Panc1 (cell line): ENCODE data around the gene ATRNL1. TPM values are rescaled to one million over a fixed set of nuclear protein-coding genes. Genes with fewer than 3 reads are reported as not detected.

Source experiments
- ATAC-seq: fragments of 200-7000 bp; cut with Tn5 transposase; 2 replicates; pipeline ENCODE4 v1.9.1; 2020; ENCODE audit warnings: mild to moderate bottlenecking, moderate library complexity
- BruUV-seq: library from RNA; stranded (reverse); fragments of 400-500 nt; replicated peaks from 2 replicates; lab custom pipeline; 2021; lab: Mats Ljungman, UMichigan
- CTCF ChIA-PET: fragments of 300-600 bp; sonication (Branson Sonifier 250); formaldehyde crosslinking; loops from one replicate; lab custom pipeline; 2022; ENCODE audit warnings: antibody characterized with exemption; lab: Charles Lee
- POLR2A ChIA-PET: fragments of 300-600 bp; sonication (Branson Sonifier 250); formaldehyde crosslinking; loops from one replicate; lab custom pipeline; 2022; ENCODE audit warnings: antibody characterized with exemption; lab: Charles Lee
- DNase-seq: peaks from one replicate; pipeline ENCODE4 v3.0.0-alpha.2; 2010; ENCODE audit warnings: low read depth, low spot score
- H3K27ac ChIP-seq: 2 replicates; pipeline ENCODE4 v1.5.1; 2011; ENCODE audit warnings: mild to moderate bottlenecking, low read length, inconsistent platforms
- H3K27me3 ChIP-seq: fragments of 200-500 bp; sonication (Bioruptor generic); 2 replicates; pipeline ENCODE4 v1.6.0; 2014; ENCODE audit warnings: low read length, inconsistent platforms; ENCODE audit not compliant: control insufficient read depth, insufficient read depth
- H3K36me3 ChIP-seq: fragments of 200-500 bp; sonication (Bioruptor generic); 2 replicates; pipeline ENCODE4 v1.5.1; 2014; ENCODE audit warnings: inconsistent platforms, mild to moderate bottlenecking, low read length, moderate library complexity; ENCODE audit not compliant: control insufficient read depth, insufficient read depth
- H3K4me1 ChIP-seq: 2 replicates; pipeline ENCODE4 v1.5.1; 2011; ENCODE audit warnings: inconsistent platforms, mild to moderate bottlenecking, low read length, moderate library complexity; ENCODE audit not compliant: control insufficient read depth, insufficient read depth
- H3K4me3 ChIP-seq, 2 experiments: 2 replicates each; pipeline ENCODE4 v1.5.1; 2011 to 2012; ENCODE audit warnings: low read depth in 2 of 2, low read length in 2 of 2, mild to moderate bottlenecking in 2 of 2, inconsistent platforms in 1 of 2, moderate library complexity in 1 of 2
- H3K9me3 ChIP-seq: fragments of 200-500 bp; sonication (Bioruptor generic); 2 replicates; pipeline ENCODE4 v1.5.1; 2014; ENCODE audit warnings: low read depth, mild to moderate bottlenecking, inconsistent platforms, low read length, moderate library complexity; ENCODE audit not compliant: control insufficient read depth, insufficient read depth
- POLR2AphosphoS5 ChIP-seq: IDR thresholded peaks from 2 replicates; pipeline ENCODE4 v1.6.1; 2012; ENCODE audit warnings: mild to moderate bottlenecking, low read depth, low read length, moderate library complexity
- SIN3A ChIP-seq: IDR thresholded peaks from 2 replicates; pipeline ENCODE4 v1.6.1; 2012; ENCODE audit warnings: low read depth, mild to moderate bottlenecking, low read length, moderate library complexity, borderline replicate concordance; ENCODE audit not compliant: insufficient read depth
- TCF7L2 ChIP-seq: IDR thresholded peaks from 2 replicates; pipeline ENCODE4 v1.6.1; 2011; ENCODE audit warnings: mild to moderate bottlenecking, low read depth, low read length, inconsistent platforms
- in situ Hi-C: cut with HindIII; loops from 2 replicates; pipeline ENCODE4 v1.10.0; 2016; ENCODE audit warnings: low sequenced_read_pairs, low pct_unique_long_range_greater_than_20kb
- intact Hi-C: fragments of 100-400 bp; cut with micrococcal nuclease; formaldehyde crosslinking; loops from one replicate; pipeline ENCODE4 v1.10.0; 2022; ENCODE audit not compliant: unreplicated experiment
- total RNA-seq: library from RNA; stranded (reverse); gene quantifications from one replicate; pipeline ENCODE4 v1.2.1, GENCODE V29; 2021; ENCODE audit not compliant: unreplicated experiment
- TF ChIP-seq, protein P1 (sequence below), 2 experiments: IDR thresholded peaks; 2 replicates each; pipeline ENCODE4 v1.6.1; 2011 to 2012; ENCODE audit warnings: low read depth in 2 of 2, control low read depth in 1 of 2, low read length in 1 of 2, mild to moderate bottlenecking in 1 of 2, moderate library complexity in 1 of 2; ENCODE audit not compliant: insufficient read depth in 1 of 2
- TF ChIP-seq, protein P2 (sequence below): fragments of 450-650 bp; IDR thresholded peaks from 2 replicates; pipeline ENCODE4 v1.5.1; 2017; ENCODE audit warnings: mild to moderate bottlenecking

Gene ATRNL1
- total RNA-seq, 1 experiment from 2014 or later = 17.1 TPM

DNA sequence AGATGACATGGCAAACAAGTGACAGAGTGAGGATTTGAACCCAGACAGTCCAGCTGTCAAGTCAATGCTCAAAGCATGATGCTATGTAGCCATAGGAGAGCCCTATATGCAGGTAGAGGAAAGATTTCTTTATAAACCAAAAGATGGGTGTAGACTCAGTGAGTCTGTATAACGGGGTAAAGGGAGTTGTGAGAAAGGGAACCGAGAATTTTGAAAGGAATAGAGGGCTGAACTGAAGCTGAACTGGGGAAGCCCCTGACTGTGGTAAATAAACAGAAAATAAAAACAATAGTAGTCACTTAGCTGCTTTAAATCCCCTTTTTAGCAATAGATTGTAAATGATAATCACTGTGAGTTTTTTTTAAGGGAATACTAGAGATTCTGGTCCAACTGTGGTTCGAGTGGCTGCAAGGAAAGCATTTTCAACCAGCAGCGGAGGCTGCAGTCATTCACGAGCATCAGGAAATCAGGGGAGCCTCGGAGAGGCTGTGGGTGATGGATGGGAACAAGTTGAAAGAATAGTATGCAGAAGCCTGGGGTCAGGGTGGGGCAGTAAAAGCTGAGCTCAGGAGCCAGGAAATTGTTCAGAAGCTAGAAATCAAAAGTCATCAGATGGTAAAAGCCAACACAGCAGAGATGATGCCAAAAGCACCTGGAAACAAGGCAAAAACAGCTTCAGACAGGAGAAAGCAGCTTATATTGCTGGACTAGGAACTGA, 786.4 kb downstream of the ATRNL1 start:
- intact Hi-C loops (no loop called here), in situ Hi-C loops (no loop called here)
- Histone ChIP-seq H3K27me3 (no peaks in the 10 kb centered on the region), H3K36me3 (no peaks in the 10 kb centered on the region), H3K4me1 (no peaks in the 10 kb centered on the region), H3K4me3 (no peak overlapping the region), H3K27ac (no peak overlapping the region), H3K9me3 (no peaks in the 10 kb centered on the region)
- DNase-seq (no peak), ATAC-seq (no peak)
- TF ChIP-seq, protein P1, sequence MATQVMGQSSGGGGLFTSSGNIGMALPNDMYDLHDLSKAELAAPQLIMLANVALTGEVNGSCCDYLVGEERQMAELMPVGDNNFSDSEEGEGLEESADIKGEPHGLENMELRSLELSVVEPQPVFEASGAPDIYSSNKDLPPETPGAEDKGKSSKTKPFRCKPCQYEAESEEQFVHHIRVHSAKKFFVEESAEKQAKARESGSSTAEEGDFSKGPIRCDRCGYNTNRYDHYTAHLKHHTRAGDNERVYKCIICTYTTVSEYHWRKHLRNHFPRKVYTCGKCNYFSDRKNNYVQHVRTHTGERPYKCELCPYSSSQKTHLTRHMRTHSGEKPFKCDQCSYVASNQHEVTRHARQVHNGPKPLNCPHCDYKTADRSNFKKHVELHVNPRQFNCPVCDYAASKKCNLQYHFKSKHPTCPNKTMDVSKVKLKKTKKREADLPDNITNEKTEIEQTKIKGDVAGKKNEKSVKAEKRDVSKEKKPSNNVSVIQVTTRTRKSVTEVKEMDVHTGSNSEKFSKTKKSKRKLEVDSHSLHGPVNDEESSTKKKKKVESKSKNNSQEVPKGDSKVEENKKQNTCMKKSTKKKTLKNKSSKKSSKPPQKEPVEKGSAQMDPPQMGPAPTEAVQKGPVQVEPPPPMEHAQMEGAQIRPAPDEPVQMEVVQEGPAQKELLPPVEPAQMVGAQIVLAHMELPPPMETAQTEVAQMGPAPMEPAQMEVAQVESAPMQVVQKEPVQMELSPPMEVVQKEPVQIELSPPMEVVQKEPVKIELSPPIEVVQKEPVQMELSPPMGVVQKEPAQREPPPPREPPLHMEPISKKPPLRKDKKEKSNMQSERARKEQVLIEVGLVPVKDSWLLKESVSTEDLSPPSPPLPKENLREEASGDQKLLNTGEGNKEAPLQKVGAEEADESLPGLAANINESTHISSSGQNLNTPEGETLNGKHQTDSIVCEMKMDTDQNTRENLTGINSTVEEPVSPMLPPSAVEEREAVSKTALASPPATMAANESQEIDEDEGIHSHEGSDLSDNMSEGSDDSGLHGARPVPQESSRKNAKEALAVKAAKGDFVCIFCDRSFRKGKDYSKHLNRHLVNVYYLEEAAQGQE (IDR thresholded peaks at IDR 0.05; ENCODE audit: insufficient read depth in 1 of 2, low read depth in 2 of 2, low read length in 1 of 2) = no peak
- TF ChIP-seq, protein P2, sequence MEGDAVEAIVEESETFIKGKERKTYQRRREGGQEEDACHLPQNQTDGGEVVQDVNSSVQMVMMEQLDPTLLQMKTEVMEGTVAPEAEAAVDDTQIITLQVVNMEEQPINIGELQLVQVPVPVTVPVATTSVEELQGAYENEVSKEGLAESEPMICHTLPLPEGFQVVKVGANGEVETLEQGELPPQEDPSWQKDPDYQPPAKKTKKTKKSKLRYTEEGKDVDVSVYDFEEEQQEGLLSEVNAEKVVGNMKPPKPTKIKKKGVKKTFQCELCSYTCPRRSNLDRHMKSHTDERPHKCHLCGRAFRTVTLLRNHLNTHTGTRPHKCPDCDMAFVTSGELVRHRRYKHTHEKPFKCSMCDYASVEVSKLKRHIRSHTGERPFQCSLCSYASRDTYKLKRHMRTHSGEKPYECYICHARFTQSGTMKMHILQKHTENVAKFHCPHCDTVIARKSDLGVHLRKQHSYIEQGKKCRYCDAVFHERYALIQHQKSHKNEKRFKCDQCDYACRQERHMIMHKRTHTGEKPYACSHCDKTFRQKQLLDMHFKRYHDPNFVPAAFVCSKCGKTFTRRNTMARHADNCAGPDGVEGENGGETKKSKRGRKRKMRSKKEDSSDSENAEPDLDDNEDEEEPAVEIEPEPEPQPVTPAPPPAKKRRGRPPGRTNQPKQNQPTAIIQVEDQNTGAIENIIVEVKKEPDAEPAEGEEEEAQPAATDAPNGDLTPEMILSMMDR = no peak
- no peak for TF ChIP-seq SIN3A
- no peak for TF ChIP-seq TCF7L2
- TF ChIP-seq POLR2AphosphoS5 = no peak
- ChIA-PET CTCF (no interaction called here), POLR2A (no interaction called here)
- BruUV-seq = no TSS peak

DNA sequence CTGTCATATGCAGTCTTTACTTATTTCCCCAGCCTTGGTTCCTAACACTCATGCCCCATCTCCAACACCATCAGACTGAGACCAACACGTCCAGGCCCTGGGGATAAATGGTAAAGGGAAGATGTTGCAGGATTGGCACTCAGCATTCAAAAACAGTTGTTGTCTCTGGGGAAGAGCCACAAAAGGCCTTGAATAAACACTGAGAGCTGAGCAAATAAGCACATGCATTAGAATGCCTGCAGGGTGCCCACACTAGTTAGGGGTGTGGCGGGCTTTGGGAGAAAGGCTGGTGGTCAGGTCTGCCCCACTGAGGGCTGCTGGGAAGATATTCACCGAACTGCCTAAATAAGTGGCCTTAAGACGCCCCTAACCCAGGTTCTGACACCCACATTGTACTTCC, 788.9 kb downstream of the ATRNL1 start:
- ATAC-seq (no peak), DNase-seq (no peak)
- H3K9me3 ChIP-seq = no peaks in the 10 kb centered on the region
- in situ Hi-C loops = no loop called here
- ChIA-PET CTCF (no interaction called here), POLR2A (no interaction called here)
- no peaks in the 10 kb centered on the region for H3K36me3 ChIP-seq
- no peaks in the 10 kb centered on the region for H3K27me3 ChIP-seq
- no TSS peak for BruUV-seq
- no peak overlapping the region for H3K27ac ChIP-seq
- TF ChIP-seq SIN3A = no peak
- TF ChIP-seq, protein P1 (IDR thresholded peaks at IDR 0.05; ENCODE audit: insufficient read depth in 1 of 2, low read depth in 2 of 2, low read length in 1 of 2) = no peak
- no peak for TF ChIP-seq TCF7L2
- TF ChIP-seq, protein P2 = no peak
- no peak for TF ChIP-seq POLR2AphosphoS5
- no peak overlapping the region for H3K4me3 ChIP-seq
- intact Hi-C loops = no loop called here
- H3K4me1 ChIP-seq = no peaks in the 10 kb centered on the region
